ENCODE data around the gene ZNF174.
A peak's percentile ranks its signal among the peaks of the same experiment; 100 is the strongest.

ZNF174 gene

DNA sequence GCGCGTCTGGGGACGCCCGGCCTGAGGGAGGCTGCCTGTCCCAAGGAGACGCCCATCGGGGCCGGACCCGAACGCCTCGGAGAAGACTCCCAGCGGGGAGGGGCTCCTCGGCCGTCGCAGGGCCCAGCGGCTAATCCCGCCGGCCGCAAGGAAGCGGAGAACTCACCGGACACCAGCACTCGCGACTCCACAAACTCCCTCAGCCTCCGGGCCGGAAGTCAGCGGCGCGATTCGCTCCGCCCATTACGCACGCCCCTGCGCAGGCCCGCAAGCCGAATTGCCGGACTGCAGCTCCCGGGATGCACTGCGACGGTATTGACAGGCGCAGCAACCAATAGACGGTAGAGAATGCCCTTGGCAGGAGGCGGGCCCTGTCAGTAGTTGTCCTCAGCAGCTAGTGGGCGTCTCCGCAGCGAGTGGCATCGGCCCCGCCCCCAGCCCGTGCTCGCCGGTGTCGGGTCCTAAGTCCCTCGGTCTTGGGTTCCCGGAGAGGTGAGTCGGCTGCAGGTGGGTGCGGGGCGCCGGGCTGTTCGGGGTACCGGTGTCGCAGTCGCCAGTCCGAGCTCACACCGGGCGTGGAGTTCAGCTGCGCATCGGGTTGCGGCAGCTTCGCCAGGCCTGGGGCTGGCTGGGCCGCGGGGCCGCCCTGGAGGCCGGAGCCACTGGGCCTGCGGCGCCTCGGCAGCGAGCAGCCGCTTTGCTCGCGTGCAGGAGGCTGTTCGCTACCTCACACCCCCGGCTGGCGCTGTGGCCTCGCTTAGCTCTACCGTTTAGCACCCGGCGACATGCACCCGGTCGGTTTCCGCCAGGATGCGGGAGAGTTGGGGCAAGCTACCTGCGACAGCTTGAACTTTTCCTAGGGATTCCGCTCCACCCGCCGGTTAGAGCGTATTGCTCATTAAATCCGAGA, at the start of gene ZNF174, which contains the start of gene ZSCAN32:
Gene ZNF174, plus strand, starts transcription at position 437 of the 910 bp plus-strand sequence. CDS start 790 bp downstream, outside the sequence.
Gene ZSCAN32, minus strand, starts transcription at position 226 of the 910 bp plus-strand sequence. CDS start 3,447 bp downstream, outside the sequence.
- H3K9me3 Mint-ChIP-seq = peaks cover 64% of the 10 kb centered on the region
- H3K27ac Mint-ChIP-seq = peak within 1 kb of the TSS; percentile 79 to 93 (median 87)
- H3K4me3 Mint-ChIP-seq = peak within 1 kb of the TSS; percentile 86 to 98 (median 95)
- no peak for TF ChIP-seq CTCF (IDR thresholded peaks at IDR 0.05; ENCODE audit: unreplicated experiment in 3 of 3)
- no peaks in the 10 kb centered on the region for H3K27me3 Mint-ChIP-seq (ENCODE audit: low read depth)
- peaks cover 81% of the 10 kb centered on the region for H3K36me3 Mint-ChIP-seq (ENCODE audit: low read depth)
- peaks cover 13% of the 10 kb centered on the region for H3K4me1 Mint-ChIP-seq

- no peaks in the 10 kb centered on the region for H3K4me1 Mint-ChIP-seq
- H3K36me3 Mint-ChIP-seq (ENCODE audit: low read depth) = no peaks in the 10 kb centered on the region
- no peak within 1 kb of the TSS for H3K27ac Mint-ChIP-seq
- H3K27me3 Mint-ChIP-seq (ENCODE audit: low read depth) = peaks cover 4% of the 10 kb centered on the region
- no peak within 1 kb of the TSS for H3K4me3 Mint-ChIP-seq
- no peak for TF ChIP-seq CTCF (IDR thresholded peaks at IDR 0.05; ENCODE audit: unreplicated experiment in 3 of 3)
- H3K9me3 Mint-ChIP-seq = peaks cover 20% of the 10 kb centered on the region
Observed at GRCh38 chr16:3355589-3355988, 45.4 kb upstream of the ZNF174 start, which contains the start of gene OR2C1. OR2C1 (plus strand) TSS chr16:3355889; CDS start chr16:3355941, 52 bp downstream.

GRCh38 chr16:3356118-3356517, 44.9 kb upstream of the ZNF174 start:
- Mint-ChIP-seq H3K27ac (no peak overlapping the region), H3K27me3 (ENCODE audit: low read depth) (peaks cover 4% of the 10 kb centered on the region), H3K4me3 (no peak overlapping the region), H3K4me1 (no peaks in the 10 kb centered on the region), H3K36me3 (ENCODE audit: low read depth) (no peaks in the 10 kb centered on the region), H3K9me3 (peaks cover 22% of the 10 kb centered on the region)
- no peak for TF ChIP-seq CTCF (IDR thresholded peaks at IDR 0.05; ENCODE audit: unreplicated experiment in 3 of 3)

DNA sequence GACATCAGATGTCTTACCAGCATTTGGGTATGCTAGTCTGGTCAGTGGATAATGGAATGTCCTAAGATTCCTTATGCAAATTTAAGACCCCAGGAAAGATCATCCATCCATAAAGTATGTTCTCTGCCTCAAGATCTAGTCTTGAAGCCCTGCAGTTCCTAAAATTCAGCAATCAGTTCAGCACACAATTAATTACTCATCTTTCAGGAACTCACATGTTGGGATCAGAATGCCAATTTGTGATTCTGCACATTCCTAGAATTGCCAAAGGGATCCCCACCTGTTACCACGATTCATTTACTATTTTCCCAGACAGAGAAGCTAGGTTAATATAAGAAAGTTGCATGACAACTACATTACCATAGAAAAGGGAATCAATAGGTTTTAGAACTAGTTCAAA, 42.1 kb upstream of the ZNF174 start:
- Mint-ChIP-seq H3K27ac (no peak overlapping the region), H3K27me3 (ENCODE audit: low read depth) (peaks cover 8% of the 10 kb centered on the region), H3K9me3 (peaks cover 27% of the 10 kb centered on the region), H3K36me3 (ENCODE audit: low read depth) (no peaks in the 10 kb centered on the region), H3K4me1 (no peaks in the 10 kb centered on the region), H3K4me3 (no peak overlapping the region)
- no peak for TF ChIP-seq CTCF (IDR thresholded peaks at IDR 0.05; ENCODE audit: unreplicated experiment in 3 of 3)

GRCh38 chr16:3362931-3363330, 38.1 kb upstream of the ZNF174 start:
- H3K27me3 Mint-ChIP-seq (ENCODE audit: low read depth) = peaks cover 4% of the 10 kb centered on the region
- no peak overlapping the region for H3K27ac Mint-ChIP-seq
- TF ChIP-seq CTCF (IDR thresholded peaks at IDR 0.05; ENCODE audit: unreplicated experiment in 3 of 3) = no peak
- H3K4me1 Mint-ChIP-seq = no peaks in the 10 kb centered on the region
- peaks cover 24% of the 10 kb centered on the region for H3K9me3 Mint-ChIP-seq
- no peak overlapping the region for H3K4me3 Mint-ChIP-seq
- H3K36me3 Mint-ChIP-seq (ENCODE audit: low read depth) = no peaks in the 10 kb centered on the region
